ENCODE data around the gene OR7A17.

Gene OR7A17

GRCh38 chr19:14886032-14886431 lies at the start of gene OR7A17:
TSS of gene OR7A17 (minus strand) at chr19:14886132. CDS start at chr19:14881355, 4,777 bp downstream.
- H3K36me3 ChIP-seq (ENCODE audit: control insufficient read depth in 2 of 2, insufficient read depth in 2 of 2, low read length in 2 of 2) = no peaks in the 10 kb centered on the region
- H3K9ac ChIP-seq (ENCODE audit: low read depth in 1 of 2, low read length in 2 of 2) = no peak within 1 kb of the TSS
- no peaks in the 10 kb centered on the region for H3K4me1 ChIP-seq (ENCODE audit: control insufficient read depth in 2 of 2, insufficient read depth in 2 of 2, low read length in 2 of 2)

GRCh38 chr19:14933506-14933905 lies 47.6 kb upstream of the OR7A17 start:
- H3K27me3 ChIP-seq (ENCODE audit: control insufficient read depth in 2 of 2, insufficient read depth in 2 of 2, low read length in 2 of 2) = peaks cover 0 to 2% of the 10 kb centered on the region in 2 donors
- H3K9me3 ChIP-seq (ENCODE audit: control insufficient read depth in 2 of 2, low read length in 2 of 2) = no peaks in the 10 kb centered on the region
- no peaks in the 10 kb centered on the region for H3K4me1 ChIP-seq (ENCODE audit: control insufficient read depth in 2 of 2, insufficient read depth in 2 of 2, low read length in 2 of 2)
- H3K9ac ChIP-seq (ENCODE audit: low read depth in 1 of 2, low read length in 2 of 2) = no peak overlapping the region
- H3K27ac ChIP-seq (ENCODE audit: low read depth in 2 of 2, low read length in 2 of 2) = no peak overlapping the region
- H3K4me3 ChIP-seq (ENCODE audit: low read length in 2 of 2) = no peak overlapping the region
- no peaks in the 10 kb centered on the region for H3K36me3 ChIP-seq (ENCODE audit: control insufficient read depth in 2 of 2, insufficient read depth in 2 of 2, low read length in 2 of 2)

More at GRCh38 chr19:14886032-14886431, at the start of gene OR7A17:
- no peak within 1 kb of the TSS for H3K27ac ChIP-seq (ENCODE audit: low read depth in 2 of 2, low read length in 2 of 2)
- no peaks in the 10 kb centered on the region for H3K27me3 ChIP-seq (ENCODE audit: control insufficient read depth in 2 of 2, insufficient read depth in 2 of 2, low read length in 2 of 2)
- H3K9me3 ChIP-seq (ENCODE audit: control insufficient read depth in 2 of 2, low read length in 2 of 2) = no peaks in the 10 kb centered on the region
- no peak within 1 kb of the TSS for H3K4me3 ChIP-seq (ENCODE audit: low read length in 2 of 2)

GRCh38 chr19:14916848-14917247 lies 30.9 kb upstream of the OR7A17 start:
- H3K4me1 ChIP-seq (ENCODE audit: control insufficient read depth in 2 of 2, insufficient read depth in 2 of 2, low read length in 2 of 2) = no peaks in the 10 kb centered on the region
- H3K27ac ChIP-seq (ENCODE audit: low read depth in 2 of 2, low read length in 2 of 2) = no peak overlapping the region
- H3K9ac ChIP-seq (ENCODE audit: low read depth in 1 of 2, low read length in 2 of 2) = no peak overlapping the region
- no peaks in the 10 kb centered on the region for H3K36me3 ChIP-seq (ENCODE audit: control insufficient read depth in 2 of 2, insufficient read depth in 2 of 2, low read length in 2 of 2)
- no peaks in the 10 kb centered on the region for H3K9me3 ChIP-seq (ENCODE audit: control insufficient read depth in 2 of 2, low read length in 2 of 2)
- no peak overlapping the region for H3K4me3 ChIP-seq (ENCODE audit: low read length in 2 of 2)
- H3K27me3 ChIP-seq (ENCODE audit: control insufficient read depth in 2 of 2, insufficient read depth in 2 of 2, low read length in 2 of 2) = no peaks in the 10 kb centered on the region

GRCh38 chr19:14915116-14915515 lies 29.2 kb upstream of the OR7A17 start:
- H3K4me1 ChIP-seq (ENCODE audit: control insufficient read depth in 2 of 2, insufficient read depth in 2 of 2, low read length in 2 of 2) = no peaks in the 10 kb centered on the region
- H3K9ac ChIP-seq (ENCODE audit: low read depth in 1 of 2, low read length in 2 of 2) = no peak overlapping the region
- no peak overlapping the region for H3K27ac ChIP-seq (ENCODE audit: low read depth in 2 of 2, low read length in 2 of 2)
- no peaks in the 10 kb centered on the region for H3K36me3 ChIP-seq (ENCODE audit: control insufficient read depth in 2 of 2, insufficient read depth in 2 of 2, low read length in 2 of 2)
- H3K27me3 ChIP-seq (ENCODE audit: control insufficient read depth in 2 of 2, insufficient read depth in 2 of 2, low read length in 2 of 2) = no peaks in the 10 kb centered on the region
- H3K4me3 ChIP-seq (ENCODE audit: low read length in 2 of 2) = no peak overlapping the region
- H3K9me3 ChIP-seq (ENCODE audit: control insufficient read depth in 2 of 2, low read length in 2 of 2) = no peaks in the 10 kb centered on the region

GRCh38 chr19:14906711-14907110 lies 20.8 kb upstream of the OR7A17 start:
- no peaks in the 10 kb centered on the region for H3K4me1 ChIP-seq (ENCODE audit: control insufficient read depth in 2 of 2, insufficient read depth in 2 of 2, low read length in 2 of 2)
- no peak overlapping the region for H3K4me3 ChIP-seq (ENCODE audit: low read length in 2 of 2)
- no peaks in the 10 kb centered on the region for H3K9me3 ChIP-seq (ENCODE audit: control insufficient read depth in 2 of 2, low read length in 2 of 2)
- no peak overlapping the region for H3K9ac ChIP-seq (ENCODE audit: low read depth in 1 of 2, low read length in 2 of 2)
- H3K27ac ChIP-seq (ENCODE audit: low read depth in 2 of 2, low read length in 2 of 2) = no peak overlapping the region
- no peaks in the 10 kb centered on the region for H3K27me3 ChIP-seq (ENCODE audit: control insufficient read depth in 2 of 2, insufficient read depth in 2 of 2, low read length in 2 of 2)
- no peaks in the 10 kb centered on the region for H3K36me3 ChIP-seq (ENCODE audit: control insufficient read depth in 2 of 2, insufficient read depth in 2 of 2, low read length in 2 of 2)

- Histone ChIP-seq H3K9me3 (ENCODE audit: control insufficient read depth in 2 of 2, low read length in 2 of 2) (no peaks in the 10 kb centered on the region), H3K4me3 (ENCODE audit: low read length in 2 of 2) (no peak overlapping the region), H3K27ac (ENCODE audit: low read depth in 2 of 2, low read length in 2 of 2) (no peak overlapping the region), H3K9ac (ENCODE audit: low read depth in 1 of 2, low read length in 2 of 2) (no peak overlapping the region), H3K4me1 (ENCODE audit: control insufficient read depth in 2 of 2, insufficient read depth in 2 of 2, low read length in 2 of 2) (no peaks in the 10 kb centered on the region), H3K27me3 (ENCODE audit: control insufficient read depth in 2 of 2, insufficient read depth in 2 of 2, low read length in 2 of 2) (no peaks in the 10 kb centered on the region), H3K36me3 (ENCODE audit: control insufficient read depth in 2 of 2, insufficient read depth in 2 of 2, low read length in 2 of 2) (no peaks in the 10 kb centered on the region)
These were observed 15.8 kb upstream of the OR7A17 start for GRCh38 chr19:14901675-14902260.

GRCh38 chr19:14890643-14891379 lies 4.9 kb upstream of the OR7A17 start:
- Histone ChIP-seq H3K36me3 (ENCODE audit: control insufficient read depth in 2 of 2, insufficient read depth in 2 of 2, low read length in 2 of 2) (no peaks in the 10 kb centered on the region), H3K9me3 (ENCODE audit: control insufficient read depth in 2 of 2, low read length in 2 of 2) (no peaks in the 10 kb centered on the region), H3K4me3 (ENCODE audit: low read length in 2 of 2) (no peak overlapping the region), H3K4me1 (ENCODE audit: control insufficient read depth in 2 of 2, insufficient read depth in 2 of 2, low read length in 2 of 2) (no peaks in the 10 kb centered on the region), H3K27me3 (ENCODE audit: control insufficient read depth in 2 of 2, insufficient read depth in 2 of 2, low read length in 2 of 2) (no peaks in the 10 kb centered on the region), H3K27ac (ENCODE audit: low read depth in 2 of 2, low read length in 2 of 2) (no peak overlapping the region), H3K9ac (ENCODE audit: low read depth in 1 of 2, low read length in 2 of 2) (no peak overlapping the region)

GRCh38 chr19:14889994-14890642 lies 4.2 kb upstream of the OR7A17 start:
- Histone ChIP-seq H3K4me3 (ENCODE audit: low read length in 2 of 2) (no peak overlapping the region), H3K4me1 (ENCODE audit: control insufficient read depth in 2 of 2, insufficient read depth in 2 of 2, low read length in 2 of 2) (no peaks in the 10 kb centered on the region), H3K27me3 (ENCODE audit: control insufficient read depth in 2 of 2, insufficient read depth in 2 of 2, low read length in 2 of 2) (no peaks in the 10 kb centered on the region), H3K9ac (ENCODE audit: low read depth in 1 of 2, low read length in 2 of 2) (no peak overlapping the region), H3K9me3 (ENCODE audit: control insufficient read depth in 2 of 2, low read length in 2 of 2) (no peaks in the 10 kb centered on the region), H3K36me3 (ENCODE audit: control insufficient read depth in 2 of 2, insufficient read depth in 2 of 2, low read length in 2 of 2) (no peaks in the 10 kb centered on the region), H3K27ac (ENCODE audit: low read depth in 2 of 2, low read length in 2 of 2) (no peak overlapping the region)

- no peak overlapping the region for H3K9ac ChIP-seq (ENCODE audit: low read depth in 1 of 2, low read length in 2 of 2)
- H3K4me3 ChIP-seq (ENCODE audit: low read length in 2 of 2) = no peak overlapping the region
- no peaks in the 10 kb centered on the region for H3K4me1 ChIP-seq (ENCODE audit: control insufficient read depth in 2 of 2, insufficient read depth in 2 of 2, low read length in 2 of 2)
- H3K27me3 ChIP-seq (ENCODE audit: control insufficient read depth in 2 of 2, insufficient read depth in 2 of 2, low read length in 2 of 2) = no peaks in the 10 kb centered on the region
- H3K36me3 ChIP-seq (ENCODE audit: control insufficient read depth in 2 of 2, insufficient read depth in 2 of 2, low read length in 2 of 2) = no peaks in the 10 kb centered on the region
- H3K27ac ChIP-seq (ENCODE audit: low read depth in 2 of 2, low read length in 2 of 2) = no peak overlapping the region
- H3K9me3 ChIP-seq (ENCODE audit: control insufficient read depth in 2 of 2, low read length in 2 of 2) = no peaks in the 10 kb centered on the region
These were observed 14.2 kb downstream of the OR7A17 start for GRCh38 chr19:14871619-14872230.

- Histone ChIP-seq H3K36me3 (ENCODE audit: control insufficient read depth in 2 of 2, insufficient read depth in 2 of 2, low read length in 2 of 2) (no peaks in the 10 kb centered on the region), H3K9me3 (ENCODE audit: control insufficient read depth in 2 of 2, low read length in 2 of 2) (no peaks in the 10 kb centered on the region), H3K4me3 (ENCODE audit: low read length in 2 of 2) (no peak overlapping the region), H3K27me3 (ENCODE audit: control insufficient read depth in 2 of 2, insufficient read depth in 2 of 2, low read length in 2 of 2) (no peaks in the 10 kb centered on the region), H3K9ac (ENCODE audit: low read depth in 1 of 2, low read length in 2 of 2) (no peak overlapping the region), H3K27ac (ENCODE audit: low read depth in 2 of 2, low read length in 2 of 2) (no peak overlapping the region), H3K4me1 (ENCODE audit: control insufficient read depth in 2 of 2, insufficient read depth in 2 of 2, low read length in 2 of 2) (no peaks in the 10 kb centered on the region)
These were observed 17.4 kb downstream of the OR7A17 start for GRCh38 chr19:14868497-14868896.
